Esophagus muscularis mucosa (tissue), 3 donors: ENCODE measurements around the gene AP1M1.

Source experiments
- POLR2A ChIP-seq: fragments of 450-650 bp; IDR thresholded peaks from one replicate; pipeline ENCODE4 v1.6.1; 2017; ENCODE audit warnings: antibody characterized with exemption, moderate library complexity, mild to moderate bottlenecking, low read depth
- POLR2AphosphoS5 ChIP-seq, 2 donors: sonication (generic); formaldehyde crosslinking; IDR thresholded peaks; one replicate each; pipeline ENCODE4 v1.6.1; 2017; ENCODE audit warnings: antibody characterized with exemption in 2 of 2
- TF ChIP-seq, protein P1 (sequence below), 3 experiments: fragments of 200-600 bp in 2 of 3; fragments of 450-650 bp in 1 of 3; sonication (generic) in 2 of 3; IDR thresholded peaks; one replicate each; pipeline ENCODE4 v1.5.1; 2017 to 2019; ENCODE audit warnings: antibody characterized with exemption in 3 of 3, mild to moderate bottlenecking in 2 of 3, moderate library complexity in 1 of 3

DNA sequence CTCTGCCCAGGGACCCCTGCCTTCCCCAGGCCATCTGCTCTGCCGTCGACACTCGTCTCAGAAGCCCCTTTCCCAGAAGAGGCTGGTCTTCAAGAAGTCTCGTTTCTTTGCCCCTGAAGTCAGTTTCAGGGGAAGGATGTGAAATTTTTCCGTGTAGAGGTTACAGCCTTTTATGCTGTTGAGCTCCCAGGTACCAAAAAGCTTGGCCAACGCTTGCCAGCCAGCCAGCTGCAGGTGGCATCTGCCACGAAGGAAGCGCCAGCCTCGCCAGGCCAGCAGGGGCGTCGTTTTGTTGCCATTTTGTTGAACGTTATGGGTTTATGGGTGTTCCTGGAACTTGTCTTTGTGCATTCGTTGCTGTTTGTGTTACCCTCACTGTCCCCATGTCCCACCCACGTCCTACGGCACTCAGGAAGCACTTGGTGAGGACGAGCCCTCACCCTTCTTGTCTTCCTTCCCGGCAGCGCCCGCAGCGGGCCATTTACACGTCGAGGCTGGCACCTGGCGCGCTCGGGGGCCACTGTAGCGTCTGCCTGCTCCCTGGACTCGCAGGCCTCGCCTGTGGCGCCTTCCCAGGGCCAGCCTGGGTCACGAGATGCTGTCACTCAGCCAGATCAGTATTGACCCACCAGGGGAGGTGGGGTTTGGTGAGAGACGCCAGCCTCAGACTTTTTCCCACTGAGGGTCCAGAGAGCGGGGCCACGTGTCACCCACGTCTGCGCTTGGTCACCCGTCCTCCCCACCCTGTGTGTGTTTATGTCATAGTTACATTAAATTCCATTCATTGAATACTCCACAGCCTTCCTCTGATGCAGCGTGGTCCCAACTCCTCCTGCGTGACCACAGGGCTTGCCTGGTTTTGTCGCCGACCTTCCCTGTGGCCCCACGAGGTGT, 37.1 kb downstream of the AP1M1 start:
- TF ChIP-seq, protein P1, sequence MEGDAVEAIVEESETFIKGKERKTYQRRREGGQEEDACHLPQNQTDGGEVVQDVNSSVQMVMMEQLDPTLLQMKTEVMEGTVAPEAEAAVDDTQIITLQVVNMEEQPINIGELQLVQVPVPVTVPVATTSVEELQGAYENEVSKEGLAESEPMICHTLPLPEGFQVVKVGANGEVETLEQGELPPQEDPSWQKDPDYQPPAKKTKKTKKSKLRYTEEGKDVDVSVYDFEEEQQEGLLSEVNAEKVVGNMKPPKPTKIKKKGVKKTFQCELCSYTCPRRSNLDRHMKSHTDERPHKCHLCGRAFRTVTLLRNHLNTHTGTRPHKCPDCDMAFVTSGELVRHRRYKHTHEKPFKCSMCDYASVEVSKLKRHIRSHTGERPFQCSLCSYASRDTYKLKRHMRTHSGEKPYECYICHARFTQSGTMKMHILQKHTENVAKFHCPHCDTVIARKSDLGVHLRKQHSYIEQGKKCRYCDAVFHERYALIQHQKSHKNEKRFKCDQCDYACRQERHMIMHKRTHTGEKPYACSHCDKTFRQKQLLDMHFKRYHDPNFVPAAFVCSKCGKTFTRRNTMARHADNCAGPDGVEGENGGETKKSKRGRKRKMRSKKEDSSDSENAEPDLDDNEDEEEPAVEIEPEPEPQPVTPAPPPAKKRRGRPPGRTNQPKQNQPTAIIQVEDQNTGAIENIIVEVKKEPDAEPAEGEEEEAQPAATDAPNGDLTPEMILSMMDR (IDR thresholded peaks at IDR 0.05) = no peak
- no peak for TF ChIP-seq POLR2A
- TF ChIP-seq POLR2AphosphoS5 (IDR thresholded peaks at IDR 0.05) = no peak
